ENCODE results near the gene NAA30. TPM values are rescaled to one million over a fixed set of nuclear protein-coding genes. Genes with fewer than 3 reads are reported as not detected.

The NAA30 gene
- polyA plus RNA-seq, 1 experiment: 7.0 TPM

DNA sequence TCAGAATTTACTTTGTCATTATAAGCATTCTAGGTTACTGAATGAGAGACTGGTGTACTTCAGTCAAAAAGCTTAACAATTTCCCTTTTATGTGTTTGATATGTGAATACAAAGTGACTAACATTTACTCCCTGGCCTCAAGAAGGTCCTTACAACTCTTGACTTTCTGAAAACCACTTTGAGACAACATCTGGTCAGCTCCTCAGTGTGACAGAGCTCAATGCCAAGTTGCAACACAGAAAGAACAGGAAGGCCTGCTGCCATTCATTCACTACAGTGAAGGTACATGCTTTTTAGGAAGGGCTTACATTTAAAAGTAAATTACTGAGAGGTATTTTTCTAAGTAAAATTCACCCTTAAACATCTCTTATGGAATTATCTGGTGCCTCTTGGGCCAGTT, 2.3 kb upstream of the NAA30 start:
- CTCF ChIA-PET: no interaction called here
- H3K36me3 ChIP-seq (ENCODE audit: control insufficient read depth, insufficient read depth, low read length): no peaks in the 10 kb centered on the region
- no peaks in the 10 kb centered on the region for H3K27me3 ChIP-seq (ENCODE audit: control insufficient read depth, insufficient read depth, low read length)
- TF ChIP-seq, protein P1, sequence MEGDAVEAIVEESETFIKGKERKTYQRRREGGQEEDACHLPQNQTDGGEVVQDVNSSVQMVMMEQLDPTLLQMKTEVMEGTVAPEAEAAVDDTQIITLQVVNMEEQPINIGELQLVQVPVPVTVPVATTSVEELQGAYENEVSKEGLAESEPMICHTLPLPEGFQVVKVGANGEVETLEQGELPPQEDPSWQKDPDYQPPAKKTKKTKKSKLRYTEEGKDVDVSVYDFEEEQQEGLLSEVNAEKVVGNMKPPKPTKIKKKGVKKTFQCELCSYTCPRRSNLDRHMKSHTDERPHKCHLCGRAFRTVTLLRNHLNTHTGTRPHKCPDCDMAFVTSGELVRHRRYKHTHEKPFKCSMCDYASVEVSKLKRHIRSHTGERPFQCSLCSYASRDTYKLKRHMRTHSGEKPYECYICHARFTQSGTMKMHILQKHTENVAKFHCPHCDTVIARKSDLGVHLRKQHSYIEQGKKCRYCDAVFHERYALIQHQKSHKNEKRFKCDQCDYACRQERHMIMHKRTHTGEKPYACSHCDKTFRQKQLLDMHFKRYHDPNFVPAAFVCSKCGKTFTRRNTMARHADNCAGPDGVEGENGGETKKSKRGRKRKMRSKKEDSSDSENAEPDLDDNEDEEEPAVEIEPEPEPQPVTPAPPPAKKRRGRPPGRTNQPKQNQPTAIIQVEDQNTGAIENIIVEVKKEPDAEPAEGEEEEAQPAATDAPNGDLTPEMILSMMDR (IDR thresholded peaks at IDR 0.05; ENCODE audit: insufficient read depth, low read depth, low read length): no peak
- no peak overlapping the region for H3K4me3 ChIP-seq (ENCODE audit: low read depth, low read length)
- DNase-seq (ENCODE audit: low read depth): no peak
- POLR2A ChIA-PET: no interaction called here

DNA sequence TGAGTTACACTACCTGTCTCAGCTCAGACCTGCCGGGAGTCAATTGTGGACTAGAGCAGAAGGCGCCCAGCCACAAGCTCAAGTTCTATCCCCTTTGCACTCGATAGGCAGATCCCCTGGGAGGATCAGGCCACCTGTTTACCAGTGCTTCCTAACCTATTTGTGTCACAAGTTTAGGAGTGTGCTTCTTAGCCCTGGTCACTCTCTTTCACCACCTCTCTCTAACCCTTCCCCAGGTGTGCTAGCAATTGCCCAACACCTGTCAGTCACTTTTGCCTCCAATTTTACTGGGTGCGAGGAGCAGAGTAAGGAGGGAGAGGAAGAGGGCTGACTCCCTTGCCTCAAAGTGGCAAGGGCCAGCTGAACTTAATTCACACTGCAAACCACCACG, 745 bp upstream of the NAA30 start:
- Histone ChIP-seq H3K27me3 (ENCODE audit: control insufficient read depth, insufficient read depth, low read length) (no peaks in the 10 kb centered on the region), H3K4me3 (ENCODE audit: low read depth, low read length) (peak overlapping the region; percentile 91), H3K36me3 (ENCODE audit: control insufficient read depth, insufficient read depth, low read length) (no peaks in the 10 kb centered on the region)
- CTCF ChIA-PET: interaction anchor here (1.1 to 2.1 kb wide), 2 partner anchors 12 to 95 kb away, joined by 3 to 5 read pairs; no protein-coding TSS in a partner anchor
- POLR2A ChIA-PET: interaction anchor here (0.5 to 1.6 kb wide), 2 partner anchors 11 to 206 kb away, joined by 3 to 9 read pairs; no protein-coding TSS in a partner anchor
- DNase-seq (ENCODE audit: low read depth): no peak
- TF ChIP-seq, protein P1 (IDR thresholded peaks at IDR 0.05; ENCODE audit: insufficient read depth, low read depth, low read length): no peak

DNA sequence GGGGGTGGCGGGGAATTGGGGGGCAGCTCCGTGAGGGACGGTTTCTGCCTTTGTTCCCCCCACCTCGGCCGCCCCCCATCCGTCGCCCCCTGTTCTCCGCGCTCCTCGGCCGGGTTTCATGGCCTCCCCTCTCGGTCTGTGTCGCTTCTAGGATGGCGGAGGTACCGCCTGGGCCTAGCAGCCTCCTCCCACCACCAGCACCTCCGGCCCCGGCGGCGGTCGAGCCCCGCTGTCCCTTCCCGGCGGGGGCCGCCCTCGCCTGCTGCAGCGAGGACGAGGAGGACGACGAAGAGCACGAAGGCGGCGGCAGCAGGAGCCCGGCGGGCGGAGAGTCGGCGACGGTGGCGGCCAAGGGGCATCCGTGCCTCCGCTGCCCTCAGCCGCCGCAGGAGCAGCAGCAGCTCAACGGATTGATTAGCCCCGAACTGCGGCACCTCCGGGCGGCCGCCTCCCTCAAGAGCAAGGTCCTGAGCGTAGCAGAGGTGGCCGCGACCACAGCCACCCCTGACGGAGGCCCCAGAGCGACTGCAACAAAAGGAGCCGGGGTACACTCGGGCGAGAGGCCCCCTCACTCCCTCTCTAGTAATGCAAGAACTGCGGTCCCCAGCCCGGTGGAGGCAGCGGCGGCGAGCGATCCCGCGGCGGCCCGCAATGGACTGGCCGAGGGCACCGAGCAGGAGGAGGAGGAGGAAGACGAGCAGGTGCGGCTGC, 575 bp downstream of the NAA30 start:
- CTCF ChIA-PET: interaction anchor here (1.1 to 2.1 kb wide), 2 partner anchors 11 to 96 kb away, joined by 3 to 5 read pairs; no protein-coding TSS in a partner anchor
- TF ChIP-seq, protein P1 (IDR thresholded peaks at IDR 0.05; ENCODE audit: insufficient read depth, low read depth, low read length): peak; percentile 21; the same call in 1 of the 2 replicates
- H3K36me3 ChIP-seq (ENCODE audit: control insufficient read depth, insufficient read depth, low read length): no peaks in the 10 kb centered on the region
- peak overlapping the region; percentile 91 for H3K4me3 ChIP-seq (ENCODE audit: low read depth, low read length)
- DNase-seq (ENCODE audit: low read depth): no peak
- POLR2A ChIA-PET: interaction anchor here (1.6 kb wide), 1 partner anchor 10 kb away, joined by 9 read pairs; no protein-coding TSS in a partner anchor
- no peaks in the 10 kb centered on the region for H3K27me3 ChIP-seq (ENCODE audit: control insufficient read depth, insufficient read depth, low read length)

DNA sequence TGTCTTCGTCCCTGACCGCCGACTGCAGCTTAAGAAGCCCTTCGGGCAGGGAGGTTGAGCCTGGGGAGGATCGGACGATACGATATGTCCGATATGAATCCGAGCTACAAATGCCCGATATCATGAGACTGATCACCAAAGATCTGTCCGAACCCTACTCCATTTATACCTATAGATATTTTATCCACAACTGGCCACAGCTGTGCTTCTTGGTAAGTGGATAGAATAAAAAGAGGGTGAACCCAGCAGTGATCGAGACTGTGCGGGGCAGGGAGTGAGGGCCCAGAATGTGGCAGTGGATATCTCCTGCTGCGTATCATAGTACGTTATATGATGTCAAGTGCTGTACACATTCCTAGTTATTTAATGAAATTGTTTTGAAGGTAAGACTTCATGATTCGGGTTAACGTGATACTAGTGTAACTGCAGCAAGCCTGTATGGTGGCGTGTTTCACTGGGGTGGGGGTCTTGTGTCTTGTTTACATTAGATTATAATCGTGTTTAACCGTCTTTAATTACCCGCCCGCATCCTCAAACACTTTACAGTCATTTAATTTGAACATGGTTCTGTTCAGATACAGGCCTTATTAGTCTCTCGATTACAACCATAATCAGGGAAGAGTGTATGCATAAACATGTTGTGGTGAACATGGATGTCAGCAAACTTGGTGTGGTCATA, 1.3 kb downstream of the NAA30 start:
- ChIA-PET CTCF (interaction anchor here (2.1 kb wide), 1 partner anchor 10 kb away, joined by 5 read pairs; no protein-coding TSS in a partner anchor), POLR2A (no interaction called here)
- TF ChIP-seq, protein P1 (IDR thresholded peaks at IDR 0.05; ENCODE audit: insufficient read depth, low read depth, low read length): no peak
- H3K27me3 ChIP-seq (ENCODE audit: control insufficient read depth, insufficient read depth, low read length): no peaks in the 10 kb centered on the region
- no peaks in the 10 kb centered on the region for H3K36me3 ChIP-seq (ENCODE audit: control insufficient read depth, insufficient read depth, low read length)
- DNase-seq (ENCODE audit: low read depth): no peak
- H3K4me3 ChIP-seq (ENCODE audit: low read depth, low read length): peak overlapping the region; percentile 91

DNA sequence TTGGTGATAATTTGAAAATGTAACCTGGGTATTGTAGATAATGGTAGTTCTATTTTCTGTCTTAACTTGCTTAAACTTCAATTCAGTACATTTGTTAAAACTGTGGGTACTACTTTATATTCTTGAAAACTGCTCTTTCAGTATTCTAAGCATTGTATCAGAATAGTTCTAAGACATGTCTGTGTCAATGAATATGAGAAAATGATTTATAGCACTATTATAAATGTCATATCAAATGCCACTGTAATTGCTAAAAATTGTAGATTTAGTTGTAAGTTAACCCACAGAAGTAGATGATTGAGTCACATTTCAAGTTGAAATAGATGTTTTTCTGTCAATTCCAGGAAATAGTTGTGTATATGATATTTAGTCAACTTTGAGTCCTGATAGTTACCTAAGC, 2.4 kb downstream of the NAA30 start:
- H3K27me3 ChIP-seq (ENCODE audit: control insufficient read depth, insufficient read depth, low read length): no peaks in the 10 kb centered on the region
- ChIA-PET POLR2A (no interaction called here), CTCF (no interaction called here)
- TF ChIP-seq, protein P1 (IDR thresholded peaks at IDR 0.05; ENCODE audit: insufficient read depth, low read depth, low read length): no peak
- no peak overlapping the region for H3K4me3 ChIP-seq (ENCODE audit: low read depth, low read length)
- no peaks in the 10 kb centered on the region for H3K36me3 ChIP-seq (ENCODE audit: control insufficient read depth, insufficient read depth, low read length)
- DNase-seq (ENCODE audit: low read depth): no peak

Measured in BJ (cell line).